ENCODE measurements around the gene CRACR2A.

CRACR2A gene

DNA sequence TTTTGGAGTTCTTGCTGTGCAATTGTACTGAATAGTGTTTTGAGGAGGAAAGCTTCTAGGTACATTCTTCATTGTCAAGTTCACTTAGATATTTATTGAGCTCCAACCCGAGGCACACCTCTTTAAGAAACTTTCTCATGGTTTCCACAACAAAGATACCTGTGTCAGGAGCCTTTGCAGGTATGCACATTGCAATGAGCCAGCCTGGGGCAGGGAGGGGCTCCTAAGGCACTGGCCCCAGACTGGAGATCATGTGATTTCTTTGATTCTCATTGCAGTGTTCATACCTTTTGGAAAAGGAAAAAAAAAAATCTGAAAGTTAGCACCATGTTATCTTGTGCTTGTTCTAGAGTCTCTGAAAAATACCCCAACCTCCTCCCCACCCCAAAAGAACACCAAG lies 181.6 kb downstream of the CRACR2A start:
- no peak for DNase-seq (ENCODE audit: low read depth in 2 of 2)

DNA sequence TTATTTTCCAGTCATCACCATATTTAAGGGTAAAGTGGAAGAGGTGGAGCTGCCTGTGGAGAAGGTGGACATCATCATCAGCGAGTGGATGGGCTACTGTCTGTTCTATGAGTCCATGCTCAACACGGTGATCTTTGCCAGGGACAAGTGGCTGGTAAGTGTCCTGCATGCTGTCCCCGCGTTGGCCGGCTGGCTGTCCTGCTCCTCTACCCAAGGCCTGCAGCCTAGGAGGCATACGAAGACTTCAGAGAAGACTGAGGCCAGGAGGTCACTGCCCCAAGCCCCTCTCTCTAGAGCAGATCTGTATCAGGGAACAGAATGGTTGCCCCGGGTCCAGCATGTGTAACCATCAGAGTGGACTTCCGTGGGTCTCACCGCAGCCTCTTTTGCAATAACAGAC lies 184.2 kb downstream of the CRACR2A start:
- DNase-seq (ENCODE audit: low read depth in 2 of 2): no peak

DNA sequence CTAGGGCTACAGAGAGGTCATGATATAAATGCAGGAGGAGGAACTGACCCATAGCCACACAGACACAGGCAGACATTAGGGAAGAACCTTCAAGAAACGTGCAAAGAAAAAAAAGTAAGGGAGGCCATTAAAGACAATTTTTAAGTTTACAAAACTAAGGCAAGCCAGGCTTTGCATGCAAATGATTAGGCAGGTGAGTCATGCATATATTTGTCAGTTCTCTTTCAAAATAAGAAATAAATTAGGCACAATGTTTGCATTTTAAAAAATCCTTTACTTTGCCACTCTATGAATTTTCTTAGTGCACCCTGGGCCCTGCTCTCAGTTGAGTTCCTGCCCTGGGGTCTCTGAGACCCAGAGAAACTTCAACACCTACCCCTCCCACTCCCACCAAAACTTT lies 186.9 kb downstream of the CRACR2A start:
- DNase-seq (ENCODE audit: low read depth in 2 of 2): no peak

Data from fibroblast of skin of left quadriceps (primary cell).